ENCODE measurements around the gene FAM107B. TPM values are rescaled to one million over a fixed set of nuclear protein-coding genes. Genes with fewer than 3 reads are reported as not detected.

The FAM107B gene
- total and polyA plus RNA-seq, 12 donors = 16.0 to 81.7 (median 50.5) TPM

GRCh38 chr10:14570800-14571199 lies 203.9 kb downstream of the FAM107B start:
- TF ChIP-seq CTCF (IDR thresholded peaks at IDR 0.05) (no peak), POLR2A (IDR thresholded peaks at IDR 0.05) (no peak)
- Histone ChIP-seq H3K9me3 (replicated peaks in 1 of 3) (no peaks in the 10 kb centered on the region), H3K4me1 (replicated peaks in 1 of 2) (peaks cover 7 to 22% of the 10 kb centered on the region in 2 donors), H3K36me3 (replicated peaks in 1 of 2) (no peaks in the 10 kb centered on the region), H3K4me3 (no peak overlapping the region), H3K27me3 (no peaks in the 10 kb centered on the region), H3K27ac (peak overlapping the region in 1 of 5 donors; percentile 54)
- WGBS, 4 donors = 75 to 80% (median 76%) methylated on average over 1 of the region's 1 CpG; no CpG with 5 or more reads in 1 of the 4 donors
- intact Hi-C loops (cut with DNase I) = no loop called here
- no peak for DNase-seq

- Histone ChIP-seq H3K36me3 (replicated peaks in 1 of 2) (no peaks in the 10 kb centered on the region), H3K27ac (peak overlapping the region in 1 of 5 donors; percentile 40), H3K4me1 (replicated peaks in 1 of 2) (peaks cover 7 to 24% of the 10 kb centered on the region in 2 donors), H3K27me3 (no peaks in the 10 kb centered on the region), H3K4me3 (no peak overlapping the region), H3K9me3 (replicated peaks in 1 of 3) (no peaks in the 10 kb centered on the region)
- WGBS, 4 donors = 55 to 72% (median 69%) methylated on average over 6 to 9 of the region's 9 CpGs
- peak in 4 of 7 donors; percentile 61 to 73 (median 65) for DNase-seq
- TF ChIP-seq CTCF (IDR thresholded peaks at IDR 0.05) = no peak
- no peak for TF ChIP-seq POLR2A (IDR thresholded peaks at IDR 0.05)
- intact Hi-C loops (cut with DNase I) = no loop called here
Observed at GRCh38 chr10:14569274-14570060, 205.2 kb downstream of the FAM107B start.

- H3K9me3 ChIP-seq (replicated peaks in 1 of 3) = no peaks in the 10 kb centered on the region
- H3K36me3 ChIP-seq (replicated peaks in 1 of 2) = no peaks in the 10 kb centered on the region
- H3K27me3 ChIP-seq = no peaks in the 10 kb centered on the region
- no peak for TF ChIP-seq POLR2A (IDR thresholded peaks at IDR 0.05)
- TF ChIP-seq CTCF (IDR thresholded peaks at IDR 0.05) = no peak
- H3K27ac ChIP-seq = no peak overlapping the region
- H3K4me3 ChIP-seq = no peak overlapping the region
- H3K4me1 ChIP-seq (replicated peaks in 1 of 2) = peaks cover 7 to 28% of the 10 kb centered on the region in 2 donors
- 95 to 98% (median 96%) methylated on average over 4 of the region's 4 CpGs for WGBS, 4 donors
- DNase-seq = no peak
- intact Hi-C loops (cut with DNase I) = no loop called here
Observed at GRCh38 chr10:14567421-14567820, 207.3 kb downstream of the FAM107B start.

- DNase-seq = no peak
- no peaks in the 10 kb centered on the region for H3K36me3 ChIP-seq (replicated peaks in 1 of 2)
- TF ChIP-seq POLR2A (IDR thresholded peaks at IDR 0.05) (no peak), CTCF (IDR thresholded peaks at IDR 0.05) (no peak)
- no peaks in the 10 kb centered on the region for H3K27me3 ChIP-seq
- peaks cover 0 to 30% of the 10 kb centered on the region in 2 donors for H3K4me1 ChIP-seq (replicated peaks in 1 of 2)
- no peaks in the 10 kb centered on the region for H3K9me3 ChIP-seq (replicated peaks in 1 of 3)
- H3K27ac ChIP-seq = no peak overlapping the region
- 92 to 99% (median 96%) methylated on average over 8 to 10 of the region's 10 CpGs for WGBS, 4 donors
- H3K4me3 ChIP-seq = no peak overlapping the region
- intact Hi-C loops (cut with DNase I) = no loop called here
Observed at GRCh38 chr10:14566498-14566897, 208.2 kb downstream of the FAM107B start.

All from adrenal gland (tissue), 12 donors.